NCI-H82 treated with DMSO at 0.1 percent for 48 hours (cell line): ENCODE data around the gene MPV17.
"Not testable (repeated sequence)": the region's sequence is repeated elsewhere in the genome, so short reads cannot be mapped to it uniquely, and the experiment has no call there.

Experiments used
- DNase-seq: peaks from one replicate; lab custom pipeline; 2025; ENCODE audit not compliant: unreplicated experiment; lab: John Stamatoyannopoulos, UW

MPV17 gene

GRCh38 chr2:27322766-27323595 lies at the start of gene MPV17:
MPV17 (minus strand) TSS chr2:27323097; CDS start chr2:27322517, 580 bp downstream.
- DNase-seq: peak; percentile 66

DNA sequence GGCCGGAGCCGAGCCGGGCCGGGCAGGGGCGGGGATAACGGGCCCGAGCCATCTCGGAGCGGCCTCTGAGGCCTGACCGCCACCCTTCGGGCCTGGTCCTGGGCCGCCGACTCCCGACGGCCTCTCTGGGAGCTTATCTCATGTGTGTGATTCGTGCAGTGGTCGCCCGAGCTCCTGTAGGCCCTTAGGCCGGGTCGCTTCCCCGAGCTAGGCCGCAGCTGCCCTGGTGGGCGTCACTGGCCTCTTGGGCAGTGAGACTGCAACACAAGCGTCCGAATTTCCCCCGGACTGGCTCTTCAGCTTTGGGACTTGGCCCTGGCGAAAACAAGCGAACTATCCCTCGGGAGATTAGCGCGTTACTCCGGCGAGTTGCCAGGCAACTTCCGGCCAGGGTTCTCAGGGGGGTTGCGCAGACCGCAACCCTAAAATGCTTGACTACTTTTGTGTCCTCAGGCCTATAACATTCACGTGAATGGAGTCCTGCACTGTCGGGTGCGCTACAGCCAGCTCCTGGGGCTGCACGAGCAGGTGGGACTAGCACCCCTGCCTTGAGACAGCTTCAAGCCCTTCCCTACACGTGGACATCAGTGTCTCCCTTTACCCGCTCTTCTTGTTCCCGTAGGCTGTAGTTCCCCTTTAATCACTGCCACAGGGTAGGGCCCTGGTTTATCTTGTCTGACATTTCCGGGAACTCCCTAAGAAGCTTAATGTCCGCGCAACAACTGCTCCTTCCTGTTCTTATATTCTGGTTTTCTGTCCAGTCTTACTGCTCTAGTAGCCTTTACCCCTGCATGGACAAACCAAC lies 48.1 kb upstream of the MPV17 start:
- DNase-seq: peak; percentile 45

DNA sequence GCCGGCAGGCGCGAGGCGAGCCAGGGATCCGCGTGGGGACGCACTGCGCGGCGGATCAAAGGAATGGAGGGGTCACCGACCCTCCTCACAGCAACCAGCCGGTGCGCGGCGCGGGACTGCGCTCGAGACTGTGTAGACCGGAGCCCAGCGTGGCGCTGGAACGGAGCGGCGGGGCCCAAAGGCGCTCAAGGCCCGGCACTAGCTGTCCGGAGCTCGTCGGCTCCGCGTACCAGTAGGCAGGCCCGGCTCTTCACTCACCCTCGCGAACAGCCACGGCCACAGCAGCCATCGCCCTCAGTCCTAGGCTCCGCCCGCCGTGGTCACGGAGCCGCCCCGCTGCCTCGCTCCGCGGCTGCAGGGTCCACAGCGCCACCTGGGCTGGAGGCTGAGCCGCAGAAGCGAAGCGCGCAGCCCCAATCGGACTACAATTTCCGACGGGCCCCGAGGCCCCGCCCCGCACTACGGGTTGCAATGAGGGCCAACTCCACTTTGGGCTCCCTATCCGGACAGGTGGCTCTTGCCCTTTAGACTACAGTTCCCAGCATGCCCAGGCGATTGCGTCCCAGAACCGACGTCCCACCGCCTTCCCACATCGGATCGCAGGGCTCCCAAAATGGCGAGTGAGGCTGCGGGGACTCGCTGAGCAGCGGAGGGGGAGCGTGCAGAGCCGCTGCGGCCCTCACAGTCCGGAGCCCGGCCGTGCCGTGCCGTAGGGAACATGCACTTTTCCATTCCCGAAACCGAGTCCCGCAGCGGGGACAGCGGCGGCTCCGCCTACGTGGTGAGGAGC lies 47.3 kb upstream of the MPV17 start, which contains the start of the genes EIF2B4 and SNX17:
Gene EIF2B4, minus strand, starts transcription at position 313 of the 790 bp plus-strand sequence. Its CDS starts 24 bp downstream, at position 289.
Gene SNX17, plus strand, starts transcription at position 591 of the 790 bp plus-strand sequence. Its CDS starts 128 bp downstream, at position 719.
- peak; percentile 94 for DNase-seq

DNA sequence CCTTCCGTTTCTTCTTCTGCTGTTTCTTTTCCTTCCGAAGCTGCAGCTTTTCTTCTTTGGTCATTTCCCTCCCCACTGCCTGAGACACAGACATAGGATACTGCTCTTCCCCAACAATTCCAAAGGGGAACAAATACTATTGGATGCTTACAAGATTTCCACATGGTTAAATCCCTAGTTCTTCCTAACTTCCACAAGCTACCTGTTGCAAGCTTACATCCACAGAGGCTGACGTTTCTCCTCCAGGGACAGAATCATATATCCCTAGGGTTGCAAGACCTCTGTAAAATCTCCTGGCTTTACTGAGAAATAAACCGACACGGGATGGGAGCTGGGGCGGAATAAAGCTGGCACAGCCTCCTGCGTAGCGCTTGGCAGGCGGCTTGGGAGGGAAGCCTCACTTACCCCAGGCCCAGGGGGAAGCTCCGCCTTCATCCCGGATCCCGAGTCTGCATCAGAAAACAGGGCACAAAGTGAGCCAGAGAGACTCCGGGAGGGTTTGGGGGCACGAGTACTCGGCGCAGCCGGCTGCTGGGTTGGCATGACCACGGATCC lies 46.7 kb upstream of the MPV17 start:
- DNase-seq: no peak

- DNase-seq: no peak
Measured at GRCh38 chr2:27363933-27364332, 41.0 kb upstream of the MPV17 start.

GRCh38 chr2:27362678-27363420 lies 40.0 kb upstream of the MPV17 start:
- DNase-seq: no peak

- DNase-seq: peak; percentile 94
Measured at GRCh38 chr2:27356382-27357181, 33.7 kb upstream of the MPV17 start, which contains the start of gene GTF3C2. GTF3C2 (minus strand) TSS chr2:27356764; CDS start chr2:27343554, 13,210 bp downstream.

GRCh38 chr2:27356056-27356381 lies 33.1 kb upstream of the MPV17 start:
- DNase-seq: peak; percentile 26

DNA sequence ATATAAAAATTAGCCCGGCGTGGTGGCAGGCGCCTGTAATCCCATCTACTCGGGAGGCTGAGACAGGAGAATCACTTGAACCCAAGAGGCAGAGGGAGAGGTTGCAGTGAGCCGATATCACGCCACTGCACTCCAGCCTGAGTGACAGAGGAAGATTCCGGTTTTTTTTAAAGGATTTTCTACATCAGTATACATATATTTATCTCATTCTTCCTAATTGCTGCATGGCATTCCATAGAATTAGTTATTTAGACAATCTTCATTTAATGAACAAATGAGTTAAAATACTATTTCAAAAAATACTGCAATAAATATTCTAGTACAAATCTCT lies 31.7 kb upstream of the MPV17 start:
- DNase-seq: no peak

- peak; percentile 25 for DNase-seq
Measured at GRCh38 chr2:27353762-27354596, 31.1 kb upstream of the MPV17 start.

DNA sequence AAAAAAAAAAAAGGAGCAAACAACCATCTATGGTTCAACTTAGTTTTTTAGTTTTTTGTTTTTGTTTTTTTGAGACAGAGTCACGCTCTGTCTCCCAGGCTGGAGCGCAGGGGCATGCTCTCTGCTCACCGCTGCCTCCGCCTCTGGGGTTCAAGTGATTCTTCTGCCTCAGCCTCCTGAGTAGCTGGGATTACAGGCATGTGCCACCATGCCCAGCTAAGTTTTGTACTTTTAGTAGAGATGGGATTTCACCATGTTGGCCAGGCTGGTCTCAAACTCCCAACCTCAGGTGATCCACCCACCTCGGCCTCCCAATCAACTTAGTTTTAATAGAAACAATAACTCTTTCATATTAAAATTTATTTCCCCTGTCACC lies 30.5 kb upstream of the MPV17 start:
- not testable (repeated sequence) for DNase-seq

DNA sequence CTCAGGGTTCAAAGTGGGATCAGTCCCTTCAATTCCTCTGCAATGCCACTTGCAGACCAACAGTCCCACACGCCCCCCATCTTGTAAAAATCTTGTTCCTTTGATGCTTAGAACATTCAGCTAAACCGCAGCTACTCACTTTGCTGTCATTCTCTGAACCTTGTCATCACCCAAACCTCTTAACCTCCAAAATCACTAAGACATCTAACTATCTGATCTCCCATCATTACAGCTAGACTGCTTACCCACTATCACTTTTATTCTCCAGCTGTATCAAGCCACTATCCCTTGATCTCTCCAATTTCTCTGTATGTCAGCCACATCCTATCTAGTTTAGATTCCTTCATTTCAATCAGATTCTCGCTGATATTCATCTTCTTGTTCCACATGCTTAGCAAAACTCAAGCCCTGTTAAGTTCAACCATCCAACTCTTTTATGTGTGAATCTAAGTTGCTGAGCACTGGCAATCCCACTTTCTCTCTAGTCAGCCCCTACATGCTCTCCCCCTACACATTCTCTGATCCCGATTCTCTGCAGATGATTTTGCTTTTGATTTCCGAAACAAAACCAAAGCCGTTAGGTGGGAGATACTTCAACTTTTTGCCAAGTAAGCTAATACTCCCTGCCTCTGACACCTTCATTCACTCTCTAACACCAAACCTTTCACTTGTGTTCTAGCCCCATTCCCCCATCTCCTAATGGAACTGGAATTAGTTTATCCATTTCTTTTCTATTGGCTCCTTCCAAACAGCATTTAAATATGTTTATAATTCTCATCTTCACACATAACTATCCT lies 29.1 kb upstream of the MPV17 start:
- DNase-seq: no peak

DNA sequence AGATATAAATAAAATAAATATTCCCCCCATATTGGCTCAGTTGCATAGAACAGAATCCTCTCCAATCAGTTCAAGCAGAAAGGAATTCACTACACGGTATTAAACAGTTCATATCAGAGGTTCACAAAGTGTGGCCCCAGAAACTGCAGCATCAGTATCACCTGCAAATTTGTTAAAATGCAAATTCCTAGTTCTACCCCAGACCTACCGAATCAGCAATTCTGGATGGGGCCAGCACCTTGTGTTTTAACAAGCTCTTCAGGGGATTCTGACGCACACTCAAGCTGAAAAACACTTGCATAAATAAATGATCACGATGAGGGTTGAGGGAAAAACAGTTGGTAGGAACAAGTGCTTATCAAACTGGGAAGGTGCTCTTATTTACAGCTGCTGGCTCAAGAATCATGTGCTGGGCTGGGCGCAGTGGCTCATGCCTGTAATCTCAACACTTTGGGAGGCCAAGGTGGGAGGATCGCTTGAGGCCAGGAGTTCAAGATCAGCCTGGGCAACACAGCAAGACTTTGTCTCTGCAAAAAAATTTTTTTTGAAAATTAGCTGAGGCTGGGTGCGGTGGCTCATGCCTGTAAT lies 27.3 kb upstream of the MPV17 start:
- no peak for DNase-seq

DNA sequence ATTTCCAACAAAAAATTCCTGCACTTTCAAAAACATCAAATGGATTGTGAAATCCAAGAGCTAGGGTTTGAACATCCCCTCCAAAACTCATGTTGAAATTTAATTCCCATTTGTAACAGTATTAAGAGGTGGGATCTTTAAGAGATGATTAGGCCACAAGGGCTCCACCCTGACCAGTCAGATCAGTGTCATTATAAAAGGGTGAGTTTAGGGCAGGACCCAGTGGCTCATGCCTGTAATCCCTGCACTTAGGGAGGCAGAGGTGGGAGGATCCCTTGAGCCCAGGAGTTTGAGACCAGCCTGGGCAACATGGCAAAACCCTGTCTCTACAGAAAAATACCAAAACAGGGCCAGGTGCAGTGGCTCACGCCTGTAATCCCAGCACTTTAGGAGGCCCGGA lies 24.7 kb upstream of the MPV17 start:
- DNase-seq: no peak

- no peak for DNase-seq
Measured at GRCh38 chr2:27336173-27336572, 13.3 kb upstream of the MPV17 start.

- no peak for DNase-seq
Measured at GRCh38 chr2:27335311-27335710, 12.4 kb upstream of the MPV17 start.

DNA sequence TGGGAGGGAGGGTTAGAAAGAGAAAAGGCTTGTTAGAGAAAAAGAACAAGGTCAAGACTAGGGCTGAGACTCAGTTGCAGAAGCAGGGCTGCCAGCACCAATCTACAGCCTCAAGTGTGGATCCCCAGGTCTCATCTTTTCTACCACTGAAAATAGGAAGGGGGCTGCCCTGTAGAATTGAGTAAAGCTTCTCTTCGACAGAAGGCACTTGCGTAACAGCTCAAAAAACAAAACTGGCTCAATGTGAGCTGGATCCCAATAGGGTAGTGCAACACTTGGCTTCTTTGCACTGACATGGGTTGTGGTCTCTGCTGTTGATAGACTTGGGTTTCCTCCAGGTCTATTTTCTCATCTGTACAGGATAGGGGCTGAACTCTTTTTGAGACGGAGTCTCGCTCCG lies 1.8 kb upstream of the MPV17 start:
- DNase-seq: no peak
